HG03575 (cell line): Measurements from ENCODE around the gene CEMIP.

Experiments
- ATAC-seq: cut with Tn5 transposase; IDR thresholded peaks from one replicate; pipeline ENCODE4 v1.9.1; 2021; ENCODE audit not compliant: unreplicated experiment, insufficient number of reproducible peaks, low FRiP score; ENCODE audit errors: extremely low read depth

The CEMIP gene

GRCh38 chr15:80836223-80836622, 57.1 kb downstream of the CEMIP start:
- no peak for ATAC-seq

DNA sequence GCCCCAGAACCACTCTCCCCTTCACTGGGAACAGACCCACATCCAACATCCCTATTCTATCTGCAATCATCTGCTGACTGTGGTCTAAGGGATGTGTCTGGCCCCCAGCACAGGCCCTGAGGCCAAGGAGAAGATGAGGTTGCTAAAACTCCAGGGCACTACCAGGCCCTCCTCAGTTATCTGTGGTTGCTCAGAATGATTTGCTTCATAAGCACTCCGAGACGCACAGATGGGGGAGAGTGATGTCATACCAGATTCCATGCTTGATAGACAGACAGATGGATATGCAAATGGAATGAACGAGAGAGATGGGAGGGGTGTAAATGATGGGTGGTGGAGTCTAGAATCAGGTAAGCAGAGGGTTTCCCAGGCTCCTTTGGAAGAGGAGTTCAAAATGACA, 57.8 kb downstream of the CEMIP start:
- ATAC-seq: no peak

DNA sequence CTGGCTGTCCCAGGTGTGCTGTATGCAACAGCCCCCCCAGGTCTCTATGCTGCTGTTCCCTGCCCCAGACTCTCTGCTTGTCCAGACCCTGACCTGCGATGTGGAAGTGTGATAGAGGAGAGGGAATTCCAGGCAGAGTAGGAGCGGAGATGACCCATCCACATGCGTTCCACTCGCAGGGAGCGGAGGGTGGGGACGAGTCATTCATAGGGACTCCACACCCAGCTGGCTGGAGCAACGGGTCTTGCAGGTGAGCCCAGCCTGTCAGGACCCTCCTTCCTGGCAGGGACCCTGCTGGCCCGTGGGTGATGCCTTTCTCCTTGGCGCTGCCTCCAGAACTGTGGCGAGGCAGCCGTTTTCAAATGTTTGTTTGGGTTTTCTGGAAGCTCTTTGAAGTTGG, 58.8 kb downstream of the CEMIP start:
- no peak for ATAC-seq

DNA sequence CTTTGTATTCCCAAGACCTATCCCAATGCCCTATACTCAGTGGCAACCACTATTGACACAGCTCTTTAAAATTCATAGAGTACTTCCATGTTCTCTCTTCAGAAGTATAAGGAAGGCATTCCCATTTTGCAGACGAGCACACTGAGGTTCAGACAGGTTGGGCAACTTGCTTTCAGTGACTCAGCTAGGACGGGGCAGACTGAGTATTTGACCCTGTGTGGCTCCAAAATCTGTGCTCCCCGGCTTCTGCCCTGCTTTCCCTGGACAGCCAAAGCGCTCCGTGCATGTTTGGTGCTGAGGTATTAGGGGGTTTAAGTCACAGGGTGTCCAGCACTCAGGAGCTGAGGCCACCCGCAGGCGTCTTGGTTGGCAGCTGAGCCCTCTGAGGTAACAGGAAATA, 59.5 kb downstream of the CEMIP start:
- ATAC-seq: no peak

- ATAC-seq: no peak
Observed at GRCh38 chr15:80839764-80840130, 60.6 kb downstream of the CEMIP start.

DNA sequence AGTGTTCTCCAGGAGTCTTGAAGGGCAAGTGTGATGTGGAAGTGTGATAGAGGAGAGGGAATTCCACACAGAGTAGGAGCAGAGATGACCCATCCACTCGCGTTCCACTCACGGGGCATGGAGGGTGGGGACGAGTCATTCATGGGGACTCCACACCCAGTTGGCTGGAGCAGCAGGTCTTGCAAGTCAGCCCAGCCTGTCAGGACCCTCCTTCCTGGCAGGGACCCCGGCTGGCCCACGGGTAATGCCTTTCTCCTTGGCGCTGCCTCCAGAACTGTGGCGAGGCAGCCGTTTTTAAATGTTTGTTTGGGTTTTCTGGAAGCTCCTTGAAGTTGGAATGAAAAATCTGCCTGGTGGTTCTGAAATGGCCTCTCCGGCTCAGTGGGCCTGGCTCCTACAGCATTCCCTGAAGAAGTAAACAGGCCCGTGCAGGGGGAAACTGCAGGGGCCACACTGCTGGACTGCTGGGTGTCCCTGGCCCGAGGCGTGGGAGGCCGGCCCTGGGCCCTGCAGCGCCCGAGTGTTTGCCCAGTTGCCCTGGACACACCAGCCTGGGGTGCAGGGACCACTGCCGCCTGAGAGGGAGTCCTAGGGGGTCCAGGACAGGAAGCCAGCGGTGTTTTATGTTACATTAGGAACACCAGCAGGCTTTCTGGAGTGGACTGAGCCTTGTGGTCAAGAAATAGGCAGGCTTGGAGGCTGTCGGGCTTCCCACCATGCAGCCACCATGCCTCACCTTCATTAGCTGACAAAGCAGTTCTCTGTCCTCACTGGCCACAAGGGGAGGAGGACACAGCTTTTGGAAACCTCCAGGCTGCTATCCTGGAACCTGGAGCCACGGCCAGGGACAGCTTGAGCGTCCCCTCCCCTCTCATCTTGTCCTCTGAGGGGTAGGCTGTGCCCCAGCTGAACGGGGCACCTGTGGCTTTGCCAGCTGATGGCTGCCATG, 61.3 kb downstream of the CEMIP start:
- no peak for ATAC-seq

GRCh38 chr15:80841541-80841940, 62.4 kb downstream of the CEMIP start:
- no peak for ATAC-seq

DNA sequence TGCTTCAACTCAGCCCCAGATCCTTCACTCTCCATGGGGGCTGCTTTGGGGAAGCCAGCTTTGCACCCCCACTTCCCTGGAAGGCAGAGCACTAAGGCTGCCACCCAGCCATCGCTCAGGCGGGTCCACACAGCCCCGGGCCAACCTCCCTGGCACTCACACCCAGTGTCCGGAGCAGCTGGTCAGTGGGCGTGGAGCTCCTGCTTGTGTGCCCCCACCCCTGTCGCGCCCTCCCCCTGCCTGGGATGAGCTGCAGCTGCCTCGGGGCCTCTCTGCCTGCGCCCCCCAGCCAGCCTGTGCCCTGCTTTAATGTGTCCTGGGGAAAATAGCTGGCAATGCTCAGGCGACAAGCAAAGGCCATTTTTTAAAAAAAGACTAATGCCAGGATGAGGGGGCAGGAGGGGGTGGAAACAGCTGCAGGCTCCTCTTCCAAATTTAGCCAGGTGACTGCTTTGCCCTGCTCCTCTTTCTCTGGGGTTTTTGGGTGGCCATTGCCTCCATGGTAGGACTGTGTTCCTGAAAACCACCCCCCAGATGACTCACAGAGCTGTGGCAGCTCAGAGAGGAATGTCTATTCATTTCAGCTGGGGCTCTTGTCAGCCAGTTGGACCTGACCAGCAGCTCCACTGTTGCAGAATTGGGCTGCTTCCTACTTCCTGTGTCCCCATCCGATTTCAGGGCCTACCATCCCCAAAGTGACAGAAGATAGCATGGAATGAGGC, 65.0 kb downstream of the CEMIP start:
- no peak for ATAC-seq

GRCh38 chr15:80846031-80846815, 67.1 kb downstream of the CEMIP start:
- no peak for ATAC-seq

DNA sequence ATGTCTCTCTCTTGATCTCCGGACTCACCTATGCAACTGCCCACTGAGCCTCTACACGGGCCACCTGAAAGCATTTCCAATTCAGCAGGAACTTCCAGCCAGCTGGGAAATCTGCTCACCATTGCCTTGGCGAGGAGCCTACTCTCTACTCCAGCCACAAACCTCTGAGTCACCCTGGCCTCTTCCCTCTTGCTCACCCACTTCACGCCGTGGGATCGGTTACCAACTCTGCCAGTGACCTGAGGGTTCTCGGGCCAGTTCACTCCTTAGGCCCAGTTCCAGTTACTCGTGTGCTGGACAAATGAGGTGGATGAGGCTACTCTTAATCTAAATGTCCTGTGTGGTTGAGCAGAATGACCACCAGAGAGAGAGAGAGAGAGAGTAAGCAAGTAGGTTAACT, 70.1 kb downstream of the CEMIP start:
- no peak for ATAC-seq

- no peak for ATAC-seq
Observed at GRCh38 chr15:80850941-80851451, 71.8 kb downstream of the CEMIP start.

DNA sequence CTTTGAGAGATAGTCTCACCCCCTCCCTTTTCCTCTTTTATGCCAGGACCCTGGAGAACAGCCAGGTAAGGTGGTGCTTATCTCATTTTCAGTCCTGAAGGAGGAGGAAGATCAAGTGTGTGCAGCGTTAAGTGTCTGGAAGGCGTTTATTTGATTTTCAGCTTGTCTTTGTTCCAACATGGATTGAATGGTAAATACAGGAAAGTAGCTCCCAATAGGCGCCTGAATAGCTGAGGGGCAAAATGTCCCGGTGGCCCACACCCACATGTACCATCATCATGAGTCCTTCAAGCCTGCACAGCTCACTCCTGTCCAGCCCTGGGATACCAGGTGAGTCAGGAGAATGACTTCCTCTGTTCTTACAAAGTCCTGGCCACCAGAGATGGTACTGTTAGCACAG, 73.5 kb downstream of the CEMIP start:
- ATAC-seq: no peak

GRCh38 chr15:80854104-80854503, 74.9 kb downstream of the CEMIP start:
- ATAC-seq: no peak

DNA sequence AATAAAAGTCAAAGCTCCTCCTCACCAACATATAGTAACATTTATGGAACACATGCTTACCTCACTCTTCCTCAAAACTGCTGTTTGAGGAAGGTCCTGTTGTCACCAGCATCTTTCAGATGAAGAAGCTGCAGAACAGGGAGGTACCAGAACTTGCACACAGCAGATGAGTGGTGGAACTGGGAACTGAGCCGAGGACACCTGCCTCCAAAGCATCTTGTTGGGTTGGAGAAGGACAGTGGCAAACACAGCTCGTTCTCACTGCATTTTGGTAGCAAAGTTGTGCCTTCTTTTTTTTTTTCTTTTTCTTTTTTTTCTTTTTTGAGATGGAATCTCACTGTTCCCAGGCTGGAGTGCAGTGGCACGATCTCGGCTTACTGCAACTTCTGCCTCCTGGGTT, 76.0 kb downstream of the CEMIP start:
- no peak for ATAC-seq

DNA sequence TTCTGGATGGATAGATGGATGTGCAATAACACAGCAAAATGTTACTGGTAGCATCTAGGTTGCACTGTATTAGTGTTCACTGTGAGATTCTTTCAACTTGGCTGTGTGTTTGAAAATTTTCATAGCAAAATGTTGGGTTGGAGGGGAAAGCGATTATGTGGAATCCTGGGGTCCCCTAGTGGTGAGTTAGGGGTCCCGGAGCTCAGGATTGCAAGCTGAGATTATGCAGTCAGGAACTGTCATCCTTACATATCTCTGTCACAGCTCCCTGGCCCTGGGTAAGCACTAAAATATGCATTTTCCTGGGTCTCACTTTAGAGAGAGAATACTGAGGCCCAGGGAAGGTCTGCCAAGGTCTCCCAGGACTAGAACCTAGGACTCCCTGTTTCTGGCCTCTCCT, 77.2 kb downstream of the CEMIP start:
- ATAC-seq: no peak

DNA sequence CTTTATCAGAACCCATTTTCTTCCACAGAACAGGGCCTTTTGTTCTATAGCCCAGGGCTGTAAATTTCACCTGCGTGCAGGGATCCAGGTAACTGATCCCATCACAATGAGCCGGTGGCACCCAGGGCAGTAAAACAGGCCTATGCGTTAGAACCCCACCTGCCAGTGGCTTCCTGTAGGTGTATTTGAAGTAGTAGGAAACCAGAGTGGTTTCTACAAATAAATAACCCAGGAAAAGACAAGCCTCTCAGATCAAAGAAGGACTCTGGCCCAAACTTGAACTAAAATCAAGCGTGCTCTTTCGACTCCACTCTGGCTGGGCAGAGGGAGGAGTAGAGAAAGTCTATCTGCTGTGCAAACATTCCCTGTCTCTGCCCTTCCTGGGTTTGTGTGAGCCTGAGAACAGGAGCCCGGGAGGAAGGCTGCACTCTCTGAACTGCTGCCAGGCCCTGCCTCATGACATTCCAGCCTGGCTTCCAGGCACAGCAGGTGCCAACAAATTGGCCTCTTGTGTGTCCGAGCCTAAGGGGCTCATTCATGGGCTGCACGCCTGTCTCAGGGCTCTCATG, 77.7 kb downstream of the CEMIP start:
- no peak for ATAC-seq

DNA sequence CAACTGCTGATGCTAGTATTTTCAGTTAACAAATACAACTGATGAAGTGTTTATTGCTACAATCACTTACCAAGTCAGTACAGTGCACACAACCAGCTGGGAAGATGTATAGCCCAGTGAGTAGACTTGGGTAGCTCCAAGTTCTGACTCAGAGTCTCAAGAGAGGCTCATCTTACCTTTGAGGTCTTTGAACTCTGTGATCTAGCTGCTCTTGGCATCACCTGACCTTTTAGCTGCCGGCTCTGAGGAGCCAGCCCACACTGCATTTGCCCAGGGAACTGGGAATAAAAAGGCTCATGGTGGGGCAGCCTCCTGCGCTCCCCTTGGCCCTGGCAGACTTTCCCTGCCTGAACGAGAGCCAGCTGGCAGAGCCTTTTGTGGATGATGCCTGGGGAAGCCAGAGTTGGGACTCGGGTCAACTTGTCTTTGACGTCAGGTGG, 82.6 kb downstream of the CEMIP start:
- no peak for ATAC-seq

GRCh38 chr15:80864666-80865065, 85.5 kb downstream of the CEMIP start:
- ATAC-seq: no peak

GRCh38 chr15:80866936-80867335, 87.8 kb downstream of the CEMIP start:
- ATAC-seq: no peak
